A549 (cell line): Measurements from ENCODE around the gene PPIP5K1.
"Not testable (repeated sequence)": the region's sequence is repeated elsewhere in the genome, so short reads cannot be mapped to it uniquely, and the experiment has no call there.

Source experiments
- CTCF ChIP-seq: fragments of >200 bp; sonication (Bioruptor Twin); formaldehyde crosslinking; IDR thresholded peaks from 3 replicates; pipeline ENCODE4 v1.5.1; 2016
- EP300 ChIP-seq, 2 experiments: fragments of >200 bp; sonication (Bioruptor Twin); formaldehyde crosslinking; IDR thresholded peaks; 2 replicates in 1 of 2; 3 replicates in 1 of 2; pipeline ENCODE4 v1.6.1; 2016 to 2017
- NFE2L2 ChIP-seq: fragments of 150-350 bp; conservative IDR thresholded peaks from 2 replicates; pipeline ENCODE4 v1.6.1; 2014; ENCODE audit warnings: low read length
- NR3C1 ChIP-seq: fragments of >200 bp; sonication (Bioruptor Twin); formaldehyde crosslinking; IDR thresholded peaks from 3 replicates; pipeline ENCODE4 v1.6.1; 2017
- REST ChIP-seq: fragments of 200-600 bp; sonication (generic); IDR thresholded peaks from 2 replicates; pipeline ENCODE4 v1.6.1; 2016; ENCODE audit warnings: antibody characterized with exemption, mild to moderate bottlenecking, moderate library complexity
- RFX5 ChIP-seq: fragments of 450-650 bp; IDR thresholded peaks from 2 replicates; pipeline ENCODE4 v1.7.1; 2014; ENCODE audit warnings: antibody characterized with exemption, mild to moderate bottlenecking, moderate library complexity
- SMC3 ChIP-seq: fragments of >200 bp; sonication (Bioruptor Twin); formaldehyde crosslinking; IDR thresholded peaks from 3 replicates; pipeline ENCODE4 v1.6.1; 2018; ENCODE audit warnings: inconsistent platforms
- ZFP36 ChIP-seq: fragments of 450-650 bp; IDR thresholded peaks from 2 replicates; pipeline ENCODE4 v1.6.1; 2014; ENCODE audit warnings: borderline replicate concordance; ENCODE audit not compliant: partially characterized antibody

- TF ChIP-seq NFE2L2; CTCF; NR3C1; EP300 (IDR thresholded peaks at IDR 0.05); REST; RFX5; SMC3; ZFP36: not testable (repeated sequence)
Observed at GRCh38 chr15:43532826-43533225, 57.2 kb downstream of the PPIP5K1 start.
